Liver (tissue), 9 donors: Measurements from ENCODE around the gene YPEL3. TPM values are rescaled to one million over a fixed set of nuclear protein-coding genes. Genes with fewer than 3 reads are reported as not detected.

Experiments
- DNase-seq: peaks from one replicate; pipeline ENCODE4 v3.0.0-alpha.2; 2017; ENCODE audit warnings: low spot score
- H3K27ac ChIP-seq, 2 donors: one replicate each; pipeline ENCODE4 v1.7.0; 2013; ENCODE audit warnings: inconsistent platforms in 2 of 2, low read length in 2 of 2, control low read depth in 1 of 2, low read depth in 1 of 2, mild to moderate bottlenecking in 1 of 2
- H3K27me3 ChIP-seq, 4 donors: one replicate each; pipeline versions ENCODE4 v1.6.1 to v1.7.0; 2013; ENCODE audit warnings: low read length in 3 of 4, inconsistent platforms in 1 of 4, mild to moderate bottlenecking in 1 of 4, moderate library complexity in 1 of 4; ENCODE audit not compliant: control insufficient read depth in 4 of 4, insufficient read depth in 4 of 4
- H3K36me3 ChIP-seq, 4 donors: one replicate each; pipeline versions ENCODE4 v1.6.1 to v1.7.0; 2013; ENCODE audit warnings: low read length in 3 of 4, mild to moderate bottlenecking in 3 of 4, low read depth in 1 of 4, moderate library complexity in 1 of 4; ENCODE audit not compliant: control insufficient read depth in 4 of 4, insufficient read depth in 3 of 4
- H3K4me1 ChIP-seq, 4 donors: one replicate each; pipeline versions ENCODE4 v1.6.1 to v1.7.0; 2013; ENCODE audit warnings: low read length in 3 of 4, mild to moderate bottlenecking in 3 of 4, moderate library complexity in 1 of 4; ENCODE audit not compliant: control insufficient read depth in 4 of 4, insufficient read depth in 4 of 4
- H3K4me3 ChIP-seq, 3 donors: one replicate each; pipeline versions ENCODE4 v1.6.1 to v1.7.0; 2013; ENCODE audit warnings: low read length in 3 of 3, control low read depth in 1 of 3, low read depth in 1 of 3, mild to moderate bottlenecking in 1 of 3
- H3K9ac ChIP-seq, 2 donors: one replicate each; pipeline ENCODE4 v1.7.0; 2013; ENCODE audit warnings: low read length in 2 of 2, mild to moderate bottlenecking in 2 of 2, moderate library complexity in 2 of 2, control low read depth in 1 of 2, low read depth in 1 of 2
- H3K9me3 ChIP-seq, 4 donors: one replicate each; pipeline versions ENCODE4 v1.6.1 to v1.7.0; 2013; ENCODE audit warnings: low read length in 3 of 4; ENCODE audit not compliant: control insufficient read depth in 4 of 4
- EGR1 ChIP-seq, 2 donors: IDR thresholded peaks; 2 replicates each; pipeline ENCODE4 v1.6.1; 2016 to 2018; ENCODE audit warnings: antibody characterized with exemption in 2 of 2, low read depth in 2 of 2
- FOXA1 ChIP-seq: IDR thresholded peaks from 2 replicates; pipeline ENCODE4 v1.6.1; 2016; ENCODE audit warnings: antibody characterized with exemption
- FOXA2 ChIP-seq: IDR thresholded peaks from 2 replicates; pipeline ENCODE4 v1.6.1; 2016; ENCODE audit warnings: antibody characterized with exemption
- GABPA ChIP-seq, 2 donors: IDR thresholded peaks in 1 of 2; conservative IDR thresholded peaks in 1 of 2; 2 replicates each; pipeline ENCODE4 v1.6.1; 2016; ENCODE audit warnings: antibody characterized with exemption in 2 of 2, mild to moderate bottlenecking in 1 of 2, moderate library complexity in 1 of 2
- HNF4A ChIP-seq, 2 donors: conservative IDR thresholded peaks; 2 replicates each; pipeline ENCODE4 v1.6.1; 2016; ENCODE audit warnings: antibody characterized with exemption in 2 of 2, mild to moderate bottlenecking in 2 of 2
- HNF4G ChIP-seq: IDR thresholded peaks from 2 replicates; pipeline ENCODE4 v1.6.1; 2016; ENCODE audit warnings: antibody characterized with exemption
- JUND ChIP-seq, 2 donors: IDR thresholded peaks; 2 replicates each; pipeline ENCODE4 v1.6.1; 2016; ENCODE audit warnings: antibody characterized with exemption in 2 of 2
- NR2F2 ChIP-seq: IDR thresholded peaks from 2 replicates; pipeline ENCODE4 v1.6.1; 2016; ENCODE audit warnings: antibody characterized with exemption
- RAD21 ChIP-seq, 2 donors: IDR thresholded peaks; 2 replicates each; pipeline ENCODE4 v1.6.1; 2016; ENCODE audit warnings: antibody characterized with exemption in 2 of 2, mild to moderate bottlenecking in 2 of 2
- REST ChIP-seq: IDR thresholded peaks from 2 replicates; pipeline ENCODE4 v1.6.1; 2016; ENCODE audit warnings: antibody characterized with exemption, mild to moderate bottlenecking
- RXRA ChIP-seq, 2 donors: IDR thresholded peaks; 2 replicates each; pipeline ENCODE4 v1.6.1; 2017 to 2018; ENCODE audit warnings: antibody characterized with exemption in 2 of 2, mild to moderate bottlenecking in 1 of 2
- SP1 ChIP-seq: IDR thresholded peaks from 2 replicates; pipeline ENCODE4 v1.6.1; 2018; ENCODE audit warnings: antibody characterized with exemption, mild to moderate bottlenecking
- TAF1 ChIP-seq: conservative IDR thresholded peaks from 2 replicates; pipeline ENCODE4 v1.6.1; 2016; ENCODE audit warnings: antibody characterized with exemption, mild to moderate bottlenecking
- ZBTB33 ChIP-seq: IDR thresholded peaks from 2 replicates; pipeline ENCODE4 v1.6.1; 2016; ENCODE audit warnings: antibody characterized with exemption
- WGBS: extraction: QIAGEN DNeasy Blood & Tissue Kit; methylation state at CpG from one replicate; pipeline ENCODE4 v1.1.7; 2013; 5-methylcytosine and 5-hydroxymethylcytosine counted together
- polyA plus RNA-seq, 2 donors: library from polyadenylated mRNA; stranded (reverse) in 1 of 2; unstranded in 1 of 2; fragments of 200-250 nt in 1 of 2; fragments of >200 nt in 1 of 2; fragmentation: Nextera tagmentation in 1 of 2; extraction: Ambion mirVana in 1 of 2; gene quantifications; one replicate each; pipeline versions ENCODE4 v1.2.1 to v1.2.3, GENCODE V29; 2013 to 2015
- total RNA-seq, 2 donors: library from RNA; depleted of rRNA; stranded (reverse); fragments of >200 nt; gene quantifications; one replicate each; pipeline ENCODE4 v1.2.3, GENCODE V29; 2014
- TF ChIP-seq, protein P1 (sequence below): fragments of 150-350 bp; IDR thresholded peaks from 2 replicates; pipeline ENCODE4 v1.5.1; 2017; ENCODE audit warnings: improper control_type of control experiment, low read depth, low read length; ENCODE audit not compliant: missing input control
- TF ChIP-seq, protein P2 (sequence below): IDR thresholded peaks from 2 replicates; pipeline ENCODE4 v1.6.1; 2016; ENCODE audit warnings: antibody characterized with exemption
- donor health status: healthy.
- donor health status: healthy.
- donor health status: healthy.
- donor health status: healthy.
- donor health status: healthy.

Gene YPEL3
- total and polyA plus RNA-seq, 4 donors: 10.5 to 42.7 (median 24.5) TPM

DNA sequence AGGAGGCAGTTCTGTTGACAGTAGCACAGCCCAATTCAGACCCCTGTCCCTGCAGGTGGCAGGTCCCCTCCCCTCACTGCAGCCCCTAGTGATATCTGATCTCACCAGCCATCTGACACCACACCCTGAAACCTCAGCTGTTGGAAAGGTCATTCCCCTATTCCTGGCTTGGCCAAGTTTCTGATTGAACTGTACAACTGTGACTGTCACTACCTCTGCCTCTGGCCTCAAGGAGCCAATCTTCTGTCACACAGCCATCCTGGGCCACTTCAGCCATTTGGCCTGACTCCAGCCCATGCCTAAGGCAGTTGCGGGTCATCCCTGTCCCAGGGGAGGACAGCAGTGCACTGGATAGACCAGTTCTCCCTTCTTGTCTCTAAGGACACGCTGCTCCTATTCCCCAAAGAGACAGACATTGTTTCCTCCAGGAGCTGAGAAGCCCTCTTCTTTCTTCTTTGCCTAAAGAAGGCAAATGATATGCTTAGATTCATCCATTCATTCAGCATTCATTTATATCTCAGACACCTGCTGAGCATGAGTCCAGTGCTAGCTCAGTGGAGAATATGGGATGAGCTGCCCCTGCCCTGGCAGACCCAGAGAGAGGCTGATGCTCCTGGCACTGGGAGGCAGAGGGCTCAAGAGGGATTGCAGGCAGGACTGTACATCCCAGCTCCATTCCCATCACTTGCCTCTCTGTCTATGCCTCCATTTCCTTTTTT lies 35.0 kb downstream of the YPEL3 start:
- Histone ChIP-seq H3K9me3 (no peaks in the 10 kb centered on the region), H3K27ac (no peak overlapping the region), H3K4me3 (no peak overlapping the region), H3K9ac (no peak overlapping the region), H3K4me1 (peaks cover 0 to 8% (median 3%) of the 10 kb centered on the region in 4 donors), H3K36me3 (no peaks in the 10 kb centered on the region), H3K27me3 (no peaks in the 10 kb centered on the region)
- TF ChIP-seq RXRA (IDR thresholded peaks at IDR 0.05): no peak
- no peak for TF ChIP-seq GABPA (IDR thresholded peaks at IDR 0.05 in 1 of 2, conservative IDR thresholded peaks at IDR 0.05 in 1 of 2)
- no peak for TF ChIP-seq SP1
- TF ChIP-seq EGR1 (IDR thresholded peaks at IDR 0.05; ENCODE audit: low read depth in 2 of 2): no peak
- TF ChIP-seq, protein P1, sequence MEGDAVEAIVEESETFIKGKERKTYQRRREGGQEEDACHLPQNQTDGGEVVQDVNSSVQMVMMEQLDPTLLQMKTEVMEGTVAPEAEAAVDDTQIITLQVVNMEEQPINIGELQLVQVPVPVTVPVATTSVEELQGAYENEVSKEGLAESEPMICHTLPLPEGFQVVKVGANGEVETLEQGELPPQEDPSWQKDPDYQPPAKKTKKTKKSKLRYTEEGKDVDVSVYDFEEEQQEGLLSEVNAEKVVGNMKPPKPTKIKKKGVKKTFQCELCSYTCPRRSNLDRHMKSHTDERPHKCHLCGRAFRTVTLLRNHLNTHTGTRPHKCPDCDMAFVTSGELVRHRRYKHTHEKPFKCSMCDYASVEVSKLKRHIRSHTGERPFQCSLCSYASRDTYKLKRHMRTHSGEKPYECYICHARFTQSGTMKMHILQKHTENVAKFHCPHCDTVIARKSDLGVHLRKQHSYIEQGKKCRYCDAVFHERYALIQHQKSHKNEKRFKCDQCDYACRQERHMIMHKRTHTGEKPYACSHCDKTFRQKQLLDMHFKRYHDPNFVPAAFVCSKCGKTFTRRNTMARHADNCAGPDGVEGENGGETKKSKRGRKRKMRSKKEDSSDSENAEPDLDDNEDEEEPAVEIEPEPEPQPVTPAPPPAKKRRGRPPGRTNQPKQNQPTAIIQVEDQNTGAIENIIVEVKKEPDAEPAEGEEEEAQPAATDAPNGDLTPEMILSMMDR: no peak
- no peak for TF ChIP-seq ZBTB33
- no peak for TF ChIP-seq HNF4A (conservative IDR thresholded peaks at IDR 0.05)
- no peak for TF ChIP-seq NR2F2
- no peak for TF ChIP-seq TAF1
- TF ChIP-seq, protein P2, sequence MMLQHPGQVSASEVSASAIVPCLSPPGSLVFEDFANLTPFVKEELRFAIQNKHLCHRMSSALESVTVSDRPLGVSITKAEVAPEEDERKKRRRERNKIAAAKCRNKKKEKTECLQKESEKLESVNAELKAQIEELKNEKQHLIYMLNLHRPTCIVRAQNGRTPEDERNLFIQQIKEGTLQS: no peak
- no peak for TF ChIP-seq FOXA1
- no peak for TF ChIP-seq RAD21 (IDR thresholded peaks at IDR 0.05)
- TF ChIP-seq HNF4G: no peak
- 89% methylated on average over 2 of the region's 2 CpGs for WGBS
- no peak for DNase-seq

GRCh38 chr16:30060346-30060745 lies 35.7 kb downstream of the YPEL3 start:
- no peaks in the 10 kb centered on the region for H3K36me3 ChIP-seq
- H3K27me3 ChIP-seq: no peaks in the 10 kb centered on the region
- no peak overlapping the region for H3K27ac ChIP-seq
- peaks cover 0 to 8% (median 3%) of the 10 kb centered on the region in 4 donors for H3K4me1 ChIP-seq
- H3K4me3 ChIP-seq: no peak overlapping the region
- DNase-seq: no peak
- TF ChIP-seq EGR1 (IDR thresholded peaks at IDR 0.05; ENCODE audit: low read depth in 2 of 2) (no peak), JUND (IDR thresholded peaks at IDR 0.05) (no peak), FOXA2 (no peak), GABPA (IDR thresholded peaks at IDR 0.05 in 1 of 2, conservative IDR thresholded peaks at IDR 0.05 in 1 of 2) (no peak), ZBTB33 (no peak), REST (no peak), RXRA (IDR thresholded peaks at IDR 0.05) (no peak)
- H3K9ac ChIP-seq: no peak overlapping the region
- H3K9me3 ChIP-seq: no peaks in the 10 kb centered on the region
- 92% methylated on average over 4 of the region's 4 CpGs for WGBS
